ENCODE results near the gene EPS8L2. TPM values are rescaled to one million over a fixed set of nuclear protein-coding genes. Genes with fewer than 3 reads are reported as not detected.
A peak's percentile ranks its signal among the peaks of the same experiment; 100 is the strongest.

Gene EPS8L2
- total RNA-seq, 1 donor from 2014 or later: 155 TPM

DNA sequence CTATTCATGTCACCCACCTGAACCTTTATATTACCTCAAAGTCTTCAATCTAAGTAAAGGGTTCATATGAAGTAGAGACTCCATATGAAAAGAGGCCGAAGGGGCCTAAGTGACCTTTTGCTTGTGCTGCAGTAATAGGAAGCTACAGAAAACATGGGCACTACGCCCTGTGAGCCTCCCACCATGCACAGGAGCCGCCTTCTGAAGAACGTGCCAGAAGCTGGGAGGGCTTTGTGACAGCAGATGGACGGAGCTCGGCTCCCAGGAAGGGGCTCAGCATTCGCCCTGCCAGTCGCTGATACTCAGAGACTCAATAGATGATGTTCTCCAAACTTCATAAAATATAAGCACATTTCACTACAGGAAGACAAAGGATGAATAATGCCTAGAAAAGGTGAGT, 32.2 kb upstream of the EPS8L2 start:
- no peak overlapping the region for H3K27ac ChIP-seq
- no peaks in the 10 kb centered on the region for H3K27me3 ChIP-seq
- H3K36me3 ChIP-seq: peaks cover 65% of the 10 kb centered on the region
- H3K4me1 ChIP-seq: no peaks in the 10 kb centered on the region
- H3K9me3 ChIP-seq: no peaks in the 10 kb centered on the region
- intact Hi-C loops (cut with DNase I): no loop called here
- no peak for ATAC-seq
- no peak overlapping the region for H3K4me3 ChIP-seq
- TF ChIP-seq, protein P1, sequence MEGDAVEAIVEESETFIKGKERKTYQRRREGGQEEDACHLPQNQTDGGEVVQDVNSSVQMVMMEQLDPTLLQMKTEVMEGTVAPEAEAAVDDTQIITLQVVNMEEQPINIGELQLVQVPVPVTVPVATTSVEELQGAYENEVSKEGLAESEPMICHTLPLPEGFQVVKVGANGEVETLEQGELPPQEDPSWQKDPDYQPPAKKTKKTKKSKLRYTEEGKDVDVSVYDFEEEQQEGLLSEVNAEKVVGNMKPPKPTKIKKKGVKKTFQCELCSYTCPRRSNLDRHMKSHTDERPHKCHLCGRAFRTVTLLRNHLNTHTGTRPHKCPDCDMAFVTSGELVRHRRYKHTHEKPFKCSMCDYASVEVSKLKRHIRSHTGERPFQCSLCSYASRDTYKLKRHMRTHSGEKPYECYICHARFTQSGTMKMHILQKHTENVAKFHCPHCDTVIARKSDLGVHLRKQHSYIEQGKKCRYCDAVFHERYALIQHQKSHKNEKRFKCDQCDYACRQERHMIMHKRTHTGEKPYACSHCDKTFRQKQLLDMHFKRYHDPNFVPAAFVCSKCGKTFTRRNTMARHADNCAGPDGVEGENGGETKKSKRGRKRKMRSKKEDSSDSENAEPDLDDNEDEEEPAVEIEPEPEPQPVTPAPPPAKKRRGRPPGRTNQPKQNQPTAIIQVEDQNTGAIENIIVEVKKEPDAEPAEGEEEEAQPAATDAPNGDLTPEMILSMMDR (IDR thresholded peaks at IDR 0.05): no peak
- DNase-seq: no peak

DNA sequence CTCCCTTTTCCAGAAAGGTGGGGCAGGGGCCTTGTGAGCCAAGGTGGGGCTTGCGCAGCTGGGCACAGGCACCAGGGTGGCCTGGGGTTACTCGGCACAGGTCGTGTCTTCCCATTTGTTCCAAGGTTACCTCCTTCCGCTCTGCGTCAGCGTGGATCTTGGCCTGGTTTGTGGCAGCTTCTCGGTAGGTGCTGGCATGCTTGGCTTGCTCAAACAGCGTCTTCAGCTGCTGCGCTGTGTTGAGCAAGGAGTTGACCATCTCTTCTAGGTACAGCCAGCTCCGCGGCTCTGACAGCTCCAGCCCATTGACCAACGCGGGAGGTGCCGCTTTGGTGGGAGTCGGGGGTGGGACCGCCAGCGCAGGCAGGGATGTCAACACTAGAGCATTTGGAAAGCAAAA, 31.6 kb upstream of the EPS8L2 start:
- no peak overlapping the region for H3K4me3 ChIP-seq
- TF ChIP-seq, protein P1 (IDR thresholded peaks at IDR 0.05): no peak
- no peak for ATAC-seq
- no peak for DNase-seq
- H3K27ac ChIP-seq: no peak overlapping the region
- intact Hi-C loops (cut with DNase I): no loop called here
- H3K27me3 ChIP-seq: no peaks in the 10 kb centered on the region
- peaks cover 71% of the 10 kb centered on the region for H3K36me3 ChIP-seq
- no peaks in the 10 kb centered on the region for H3K4me1 ChIP-seq
- no peaks in the 10 kb centered on the region for H3K9me3 ChIP-seq

DNA sequence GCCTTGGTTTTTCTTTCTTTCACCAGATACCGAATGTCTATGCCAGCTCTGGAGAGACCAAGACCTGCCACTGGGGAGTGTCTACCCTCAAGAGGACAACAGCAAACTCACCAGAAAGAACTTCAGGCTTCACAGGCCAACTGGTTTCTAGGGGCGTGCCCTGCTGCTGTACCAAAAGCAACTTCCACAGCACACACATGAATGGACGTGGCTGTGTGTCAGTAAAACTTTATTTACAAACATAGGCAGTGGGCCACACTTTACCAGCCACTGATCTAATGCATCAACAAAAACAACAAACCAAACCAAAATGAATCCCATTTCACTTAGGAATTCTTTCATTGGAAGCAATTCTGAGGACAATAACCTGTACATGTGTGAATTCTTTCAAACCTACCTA, 27.7 kb upstream of the EPS8L2 start:
- intact Hi-C loops (cut with DNase I): no loop called here
- DNase-seq (no peak), ATAC-seq (no peak)
- H3K27ac ChIP-seq: no peak overlapping the region
- H3K36me3 ChIP-seq: peaks cover 61% of the 10 kb centered on the region
- H3K27me3 ChIP-seq: no peaks in the 10 kb centered on the region
- H3K4me3 ChIP-seq: no peak overlapping the region
- TF ChIP-seq, protein P1 (IDR thresholded peaks at IDR 0.05): no peak
- H3K4me1 ChIP-seq: no peaks in the 10 kb centered on the region
- no peaks in the 10 kb centered on the region for H3K9me3 ChIP-seq

DNA sequence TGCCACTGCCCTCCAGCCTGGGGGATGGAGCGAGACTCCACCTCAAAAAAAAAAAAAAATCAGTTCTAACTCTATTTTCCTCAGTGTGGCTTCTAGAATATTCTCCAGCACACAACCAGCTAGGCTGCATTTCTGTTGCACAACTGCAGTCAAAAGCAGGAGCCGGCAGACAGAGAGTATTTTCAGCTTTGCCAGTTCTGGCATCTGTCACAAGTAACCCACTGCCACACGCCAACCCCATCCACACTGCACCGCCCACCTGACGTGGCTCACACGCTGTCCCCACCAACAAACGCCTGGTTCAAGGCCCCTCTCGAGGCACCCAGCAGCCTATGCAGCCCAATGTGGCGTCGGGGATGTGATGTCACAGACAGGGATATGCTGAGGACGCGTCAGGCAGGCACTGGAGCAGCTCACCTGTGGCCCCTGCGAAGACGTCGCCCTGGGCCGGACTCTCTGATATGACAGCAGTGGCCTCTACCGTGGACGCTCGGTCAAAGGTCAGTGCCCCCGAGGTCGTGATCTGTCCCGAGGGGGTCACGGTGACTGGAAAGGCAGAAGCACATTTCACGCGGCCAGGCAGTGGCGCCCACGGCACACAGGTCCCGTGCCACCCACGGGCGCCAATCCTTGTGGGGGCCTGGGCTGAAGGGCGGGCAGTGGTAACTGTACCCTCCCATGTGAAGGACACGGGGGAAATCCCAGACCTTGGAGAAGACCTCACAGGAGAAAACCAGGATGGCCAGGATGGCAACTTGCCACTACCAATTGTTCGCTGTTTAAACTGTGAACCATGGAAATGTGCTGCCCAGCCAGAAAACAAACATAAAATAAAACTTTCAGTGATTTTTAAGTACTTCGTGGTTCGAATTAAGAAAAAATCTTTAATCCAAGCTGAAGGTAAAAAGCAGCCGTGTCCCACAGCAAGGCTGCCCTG, 26.5 kb upstream of the EPS8L2 start:
- H3K4me3 ChIP-seq: no peak overlapping the region
- no peaks in the 10 kb centered on the region for H3K9me3 ChIP-seq
- DNase-seq (no peak), ATAC-seq (no peak)
- H3K36me3 ChIP-seq: peaks cover 61% of the 10 kb centered on the region
- TF ChIP-seq, protein P1 (IDR thresholded peaks at IDR 0.05): no peak
- H3K27ac ChIP-seq: no peak overlapping the region
- intact Hi-C loops (cut with DNase I): no loop called here
- H3K27me3 ChIP-seq: no peaks in the 10 kb centered on the region
- H3K4me1 ChIP-seq: no peaks in the 10 kb centered on the region

DNA sequence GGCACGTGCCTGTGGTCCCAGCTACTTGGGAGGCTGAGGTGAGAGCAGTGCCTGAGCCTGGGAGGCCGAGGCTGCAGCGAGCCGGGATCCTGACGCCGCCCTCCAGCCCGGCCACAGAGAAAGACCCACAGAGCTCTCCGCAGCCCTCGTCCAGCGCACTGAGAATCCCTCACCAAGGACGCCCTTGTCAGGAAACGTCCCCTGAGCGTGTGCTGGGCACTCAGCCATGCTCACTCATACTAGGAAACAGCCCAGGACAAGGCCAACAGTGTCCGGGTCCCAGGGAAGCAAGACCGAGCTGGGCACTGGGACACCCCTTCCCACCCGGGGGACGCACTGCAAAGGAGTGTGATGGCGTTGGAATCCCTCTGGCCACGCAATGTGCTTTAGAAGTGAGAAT, 25.6 kb upstream of the EPS8L2 start:
- intact Hi-C loops (cut with DNase I): no loop called here
- no peaks in the 10 kb centered on the region for H3K4me1 ChIP-seq
- TF ChIP-seq, protein P1 (IDR thresholded peaks at IDR 0.05): no peak
- H3K27me3 ChIP-seq: no peaks in the 10 kb centered on the region
- DNase-seq (no peak), ATAC-seq (peak; percentile 31)
- no peak overlapping the region for H3K27ac ChIP-seq
- no peaks in the 10 kb centered on the region for H3K9me3 ChIP-seq
- H3K4me3 ChIP-seq: no peak overlapping the region
- peaks cover 63% of the 10 kb centered on the region for H3K36me3 ChIP-seq
